Vagina (tissue), 2 donors: ENCODE data around the gene MS4A10.

Source experiments
- POLR2A ChIP-seq, 2 donors: fragments of 450-650 bp; IDR thresholded peaks; one replicate each; pipeline ENCODE4 v1.6.1; 2017; ENCODE audit warnings: antibody characterized with exemption in 2 of 2, mild to moderate bottlenecking in 2 of 2, moderate library complexity in 2 of 2
- TF ChIP-seq, protein P1 (sequence below), 3 experiments: fragments of 450-650 bp in 2 of 3; fragments of 200-600 bp in 1 of 3; sonication (generic) in 1 of 3; IDR thresholded peaks; one replicate each; pipeline ENCODE4 v1.5.1; 2017 to 2019; ENCODE audit warnings: antibody characterized with exemption in 3 of 3, mild to moderate bottlenecking in 2 of 3, moderate library complexity in 2 of 3

DNA sequence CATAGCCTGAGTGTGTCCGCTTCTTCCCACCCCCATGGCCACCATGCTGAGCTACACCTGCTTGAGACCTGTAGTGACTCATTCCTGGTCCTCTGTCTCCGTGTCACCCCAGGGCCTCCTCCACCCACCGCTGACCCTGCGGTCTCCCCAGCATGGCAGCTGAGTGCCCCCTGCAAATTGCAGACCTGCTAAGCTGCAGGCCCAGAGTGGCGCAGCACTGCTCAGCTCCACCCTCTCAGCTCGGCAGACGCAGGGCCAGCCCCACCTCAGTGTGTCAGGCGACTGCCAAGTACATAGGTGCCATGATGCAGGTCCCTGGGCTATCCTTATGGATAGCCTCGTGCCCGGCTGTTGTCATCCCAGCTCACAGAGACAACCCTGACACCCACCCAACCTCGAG lies 15.3 kb upstream of the MS4A10 start:
- TF ChIP-seq POLR2A (IDR thresholded peaks at IDR 0.05): no peak
- TF ChIP-seq, protein P1, sequence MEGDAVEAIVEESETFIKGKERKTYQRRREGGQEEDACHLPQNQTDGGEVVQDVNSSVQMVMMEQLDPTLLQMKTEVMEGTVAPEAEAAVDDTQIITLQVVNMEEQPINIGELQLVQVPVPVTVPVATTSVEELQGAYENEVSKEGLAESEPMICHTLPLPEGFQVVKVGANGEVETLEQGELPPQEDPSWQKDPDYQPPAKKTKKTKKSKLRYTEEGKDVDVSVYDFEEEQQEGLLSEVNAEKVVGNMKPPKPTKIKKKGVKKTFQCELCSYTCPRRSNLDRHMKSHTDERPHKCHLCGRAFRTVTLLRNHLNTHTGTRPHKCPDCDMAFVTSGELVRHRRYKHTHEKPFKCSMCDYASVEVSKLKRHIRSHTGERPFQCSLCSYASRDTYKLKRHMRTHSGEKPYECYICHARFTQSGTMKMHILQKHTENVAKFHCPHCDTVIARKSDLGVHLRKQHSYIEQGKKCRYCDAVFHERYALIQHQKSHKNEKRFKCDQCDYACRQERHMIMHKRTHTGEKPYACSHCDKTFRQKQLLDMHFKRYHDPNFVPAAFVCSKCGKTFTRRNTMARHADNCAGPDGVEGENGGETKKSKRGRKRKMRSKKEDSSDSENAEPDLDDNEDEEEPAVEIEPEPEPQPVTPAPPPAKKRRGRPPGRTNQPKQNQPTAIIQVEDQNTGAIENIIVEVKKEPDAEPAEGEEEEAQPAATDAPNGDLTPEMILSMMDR (IDR thresholded peaks at IDR 0.05): no peak
